ENCODE measurements around the gene GDI2. TPM values are rescaled to one million over a fixed set of nuclear protein-coding genes. Genes with fewer than 3 reads are reported as not detected.

GDI2 gene
- total and polyA plus RNA-seq, 2 of the 13 experiments (the other 11 are each of a cell fraction or from before 2014, with no cell fraction given) = 153 to 477 TPM

DNA sequence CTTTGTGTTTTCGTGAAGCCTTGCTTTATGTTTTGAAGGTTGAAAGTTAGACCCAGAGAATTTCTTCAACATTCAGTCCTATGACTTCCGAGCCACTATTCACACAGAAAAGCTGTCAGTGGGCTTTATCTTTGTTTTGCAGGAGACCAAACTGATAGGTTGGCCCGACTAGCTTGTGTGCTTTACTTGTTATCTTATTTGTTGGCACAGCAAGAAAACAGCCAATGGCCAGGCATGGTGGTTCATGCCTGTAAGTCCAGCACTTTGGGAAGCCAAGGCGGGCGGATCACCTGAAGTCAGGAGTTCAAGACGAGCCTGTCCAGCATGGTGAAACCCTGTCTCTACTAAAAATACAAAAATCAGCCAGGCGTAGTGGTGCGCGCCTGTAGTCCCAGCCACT is 16.0 kb upstream of the GDI2 start:
- peaks cover 58% of the 10 kb centered on the region for H3K4me1 ChIP-seq (ENCODE audit: insufficient read depth, low read length)
- WGBS (ENCODE audit: low lambda C conversion rate) = 66% methylated on average over 9 of the region's 9 CpGs
- ChIA-PET CTCF (ENCODE audit: low intra/inter-chr PET ratio, low total read pairs) (no interaction called here), POLR2A (interaction anchor here (1.3 to 4.6 kb wide), 2 partner anchors 11 to 16 kb away, joined by 3 to 21 read pairs; partner anchors contain the start of gene GDI2)
- peak overlapping the region; percentile 88 for H3K4me2 ChIP-seq (ENCODE audit: low read depth, low read length)
- H3K9me3 ChIP-seq (ENCODE audit: low read length) = no peaks in the 10 kb centered on the region
- BruUV-seq (replicated peaks) = no TSS peak
- 0 out of 2 replicates have a peak, but pooled peaks have one; percentile 16 for TF ChIP-seq NFYB (CRISPR knock-in tag; IDR thresholded peaks at IDR 0.05)
- no peak for TF ChIP-seq CBX5 (CRISPR knock-in tag; IDR thresholded peaks at IDR 0.05; ENCODE audit: borderline replicate concordance)
- in situ Hi-C loops (cut with HindIII; ENCODE audit: extremely low pct_ligation_motif_present, low pct_unique_long_range_greater_than_20kb) (no loop called here), intact Hi-C loops (cut with micrococcal nuclease; ENCODE audit: unreplicated experiment) (no loop called here)
- H2AFZ ChIP-seq (ENCODE audit: low read length) = peak overlapping the region; percentile 99
- H4K20me1 ChIP-seq (ENCODE audit: insufficient read depth, low read length) = no peaks in the 10 kb centered on the region
- FAIRE-seq = no peak
- H3K27me3 ChIP-seq (ENCODE audit: control insufficient read depth in 1 of 2, insufficient read depth in 2 of 2, low read length in 2 of 2) = peaks cover 1 to 8% of the 10 kb centered on the region in 2 experiments; a peak in 2 of 5 replicates
- DNase-seq (ENCODE audit: low spot score) = no peak
- H3K4me3 ChIP-seq (replicated peaks in 1 of 3; ENCODE audit: insufficient read depth in 1 of 3, low read depth in 2 of 3, low read length in 3 of 3) = peak overlapping the region in 1 of 3 experiments; percentile 63; a peak in 1 of 6 replicates
- H3K79me2 ChIP-seq (ENCODE audit: insufficient read depth, low read length) = no peaks in the 10 kb centered on the region
- H3K36me3 ChIP-seq (replicated peaks in 1 of 2; ENCODE audit: control insufficient read depth in 1 of 2, insufficient read depth in 2 of 2, low read length in 2 of 2) = no peaks in the 10 kb centered on the region
- no peak overlapping the region for H3K9ac ChIP-seq (ENCODE audit: insufficient read depth, low read depth, low read length)
- ATAC-seq = no peak
- no peak overlapping the region for H3K27ac ChIP-seq (ENCODE audit: extremely low read length, insufficient read depth, low read length)

DNA sequence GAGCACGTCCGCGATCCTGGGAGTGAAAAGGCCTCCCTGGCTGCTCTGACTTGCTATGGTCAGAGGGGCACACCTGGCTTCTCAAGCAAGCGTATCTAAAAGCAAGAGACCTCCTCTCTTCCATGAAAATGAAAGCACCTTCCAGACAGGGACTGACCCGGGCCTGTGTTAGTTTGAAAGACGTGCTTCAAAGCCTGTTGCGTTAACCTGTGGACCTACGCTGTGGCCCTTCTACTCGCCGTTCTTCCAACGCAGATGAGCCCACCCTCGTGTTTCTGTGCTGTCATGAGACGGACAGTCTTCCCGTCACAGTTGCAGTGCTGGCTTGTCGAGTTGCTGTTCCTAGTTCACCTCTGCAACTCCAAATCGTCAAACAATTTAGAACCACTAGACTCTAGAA is 15.5 kb upstream of the GDI2 start:
- H3K4me1 ChIP-seq (ENCODE audit: insufficient read depth, low read length) = peaks cover 53% of the 10 kb centered on the region
- ChIA-PET CTCF (ENCODE audit: low intra/inter-chr PET ratio, low total read pairs) (no interaction called here), POLR2A (interaction anchor here (1.3 to 4.6 kb wide), 2 partner anchors 10 to 15 kb away, joined by 3 to 21 read pairs; partner anchors contain the start of gene GDI2)
- no peaks in the 10 kb centered on the region for H3K79me2 ChIP-seq (ENCODE audit: insufficient read depth, low read length)
- H3K9me3 ChIP-seq (ENCODE audit: low read length) = no peaks in the 10 kb centered on the region
- H3K36me3 ChIP-seq (replicated peaks in 1 of 2; ENCODE audit: control insufficient read depth in 1 of 2, insufficient read depth in 2 of 2, low read length in 2 of 2) = no peaks in the 10 kb centered on the region
- peak; percentile 21 for ATAC-seq
- 26% methylated on average over 16 of the region's 16 CpGs for WGBS (ENCODE audit: low lambda C conversion rate)
- intact Hi-C loops (cut with micrococcal nuclease; ENCODE audit: unreplicated experiment) = no loop called here
- H3K9ac ChIP-seq (ENCODE audit: insufficient read depth, low read depth, low read length) = peak overlapping the region; percentile 64
- in situ Hi-C loops (cut with HindIII; ENCODE audit: extremely low pct_ligation_motif_present, low pct_unique_long_range_greater_than_20kb) = no loop called here
- peak overlapping the region; percentile 44 to 63 (median 50) for H3K4me3 ChIP-seq (replicated peaks in 1 of 3; ENCODE audit: insufficient read depth in 1 of 3, low read depth in 2 of 3, low read length in 3 of 3)
- no peak overlapping the region for H3K27ac ChIP-seq (ENCODE audit: extremely low read length, insufficient read depth, low read length)
- peak overlapping the region; percentile 99 for H2AFZ ChIP-seq (ENCODE audit: low read length)
- no peaks in the 10 kb centered on the region for H4K20me1 ChIP-seq (ENCODE audit: insufficient read depth, low read length)
- FAIRE-seq = no peak
- no TSS peak for BruUV-seq (replicated peaks)
- no peak for DNase-seq (ENCODE audit: low spot score)
- H3K27me3 ChIP-seq (ENCODE audit: control insufficient read depth in 1 of 2, insufficient read depth in 2 of 2, low read length in 2 of 2) = peaks cover 1 to 3% of the 10 kb centered on the region in 2 experiments; a peak in 2 of 5 replicates
- peak overlapping the region; percentile 88 for H3K4me2 ChIP-seq (ENCODE audit: low read depth, low read length)
- TF ChIP-seq, protein P1, sequence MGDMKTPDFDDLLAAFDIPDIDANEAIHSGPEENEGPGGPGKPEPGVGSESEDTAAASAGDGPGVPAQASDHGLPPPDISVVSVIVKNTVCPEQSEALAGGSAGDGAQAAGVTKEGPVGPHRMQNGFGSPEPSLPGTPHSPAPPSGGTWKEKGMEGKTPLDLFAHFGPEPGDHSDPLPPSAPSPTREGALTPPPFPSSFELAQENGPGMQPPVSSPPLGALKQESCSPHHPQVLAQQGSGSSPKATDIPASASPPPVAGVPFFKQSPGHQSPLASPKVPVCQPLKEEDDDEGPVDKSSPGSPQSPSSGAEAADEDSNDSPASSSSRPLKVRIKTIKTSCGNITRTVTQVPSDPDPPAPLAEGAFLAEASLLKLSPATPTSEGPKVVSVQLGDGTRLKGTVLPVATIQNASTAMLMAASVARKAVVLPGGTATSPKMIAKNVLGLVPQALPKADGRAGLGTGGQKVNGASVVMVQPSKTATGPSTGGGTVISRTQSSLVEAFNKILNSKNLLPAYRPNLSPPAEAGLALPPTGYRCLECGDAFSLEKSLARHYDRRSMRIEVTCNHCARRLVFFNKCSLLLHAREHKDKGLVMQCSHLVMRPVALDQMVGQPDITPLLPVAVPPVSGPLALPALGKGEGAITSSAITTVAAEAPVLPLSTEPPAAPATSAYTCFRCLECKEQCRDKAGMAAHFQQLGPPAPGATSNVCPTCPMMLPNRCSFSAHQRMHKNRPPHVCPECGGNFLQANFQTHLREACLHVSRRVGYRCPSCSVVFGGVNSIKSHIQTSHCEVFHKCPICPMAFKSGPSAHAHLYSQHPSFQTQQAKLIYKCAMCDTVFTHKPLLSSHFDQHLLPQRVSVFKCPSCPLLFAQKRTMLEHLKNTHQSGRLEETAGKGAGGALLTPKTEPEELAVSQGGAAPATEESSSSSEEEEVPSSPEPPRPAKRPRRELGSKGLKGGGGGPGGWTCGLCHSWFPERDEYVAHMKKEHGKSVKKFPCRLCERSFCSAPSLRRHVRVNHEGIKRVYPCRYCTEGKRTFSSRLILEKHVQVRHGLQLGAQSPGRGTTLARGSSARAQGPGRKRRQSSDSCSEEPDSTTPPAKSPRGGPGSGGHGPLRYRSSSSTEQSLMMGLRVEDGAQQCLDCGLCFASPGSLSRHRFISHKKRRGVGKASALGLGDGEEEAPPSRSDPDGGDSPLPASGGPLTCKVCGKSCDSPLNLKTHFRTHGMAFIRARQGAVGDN (CRISPR knock-in tag; IDR thresholded peaks at IDR 0.05) = peak; percentile 53
- TF ChIP-seq FOXA3 (CRISPR knock-in tag; IDR thresholded peaks at IDR 0.05) (no peak), ZSCAN21 (CRISPR knock-in tag; IDR thresholded peaks at IDR 0.05; ENCODE audit: borderline replicate concordance) (0 out of 2 replicates have a peak, but pooled peaks have one; percentile 30), SCMH1 (CRISPR knock-in tag; IDR thresholded peaks at IDR 0.05; ENCODE audit: borderline replicate concordance) (no peak), SALL1 (CRISPR knock-in tag; IDR thresholded peaks at IDR 0.05) (peak; percentile 64), CEBPB (IDR thresholded peaks at IDR 0.05; ENCODE audit: borderline replicate concordance, low read depth, low read length) (no peak), ZNF207 (IDR thresholded peaks at IDR 0.05; ENCODE audit: borderline replicate concordance) (no peak)
- TF ChIP-seq, protein P2, sequence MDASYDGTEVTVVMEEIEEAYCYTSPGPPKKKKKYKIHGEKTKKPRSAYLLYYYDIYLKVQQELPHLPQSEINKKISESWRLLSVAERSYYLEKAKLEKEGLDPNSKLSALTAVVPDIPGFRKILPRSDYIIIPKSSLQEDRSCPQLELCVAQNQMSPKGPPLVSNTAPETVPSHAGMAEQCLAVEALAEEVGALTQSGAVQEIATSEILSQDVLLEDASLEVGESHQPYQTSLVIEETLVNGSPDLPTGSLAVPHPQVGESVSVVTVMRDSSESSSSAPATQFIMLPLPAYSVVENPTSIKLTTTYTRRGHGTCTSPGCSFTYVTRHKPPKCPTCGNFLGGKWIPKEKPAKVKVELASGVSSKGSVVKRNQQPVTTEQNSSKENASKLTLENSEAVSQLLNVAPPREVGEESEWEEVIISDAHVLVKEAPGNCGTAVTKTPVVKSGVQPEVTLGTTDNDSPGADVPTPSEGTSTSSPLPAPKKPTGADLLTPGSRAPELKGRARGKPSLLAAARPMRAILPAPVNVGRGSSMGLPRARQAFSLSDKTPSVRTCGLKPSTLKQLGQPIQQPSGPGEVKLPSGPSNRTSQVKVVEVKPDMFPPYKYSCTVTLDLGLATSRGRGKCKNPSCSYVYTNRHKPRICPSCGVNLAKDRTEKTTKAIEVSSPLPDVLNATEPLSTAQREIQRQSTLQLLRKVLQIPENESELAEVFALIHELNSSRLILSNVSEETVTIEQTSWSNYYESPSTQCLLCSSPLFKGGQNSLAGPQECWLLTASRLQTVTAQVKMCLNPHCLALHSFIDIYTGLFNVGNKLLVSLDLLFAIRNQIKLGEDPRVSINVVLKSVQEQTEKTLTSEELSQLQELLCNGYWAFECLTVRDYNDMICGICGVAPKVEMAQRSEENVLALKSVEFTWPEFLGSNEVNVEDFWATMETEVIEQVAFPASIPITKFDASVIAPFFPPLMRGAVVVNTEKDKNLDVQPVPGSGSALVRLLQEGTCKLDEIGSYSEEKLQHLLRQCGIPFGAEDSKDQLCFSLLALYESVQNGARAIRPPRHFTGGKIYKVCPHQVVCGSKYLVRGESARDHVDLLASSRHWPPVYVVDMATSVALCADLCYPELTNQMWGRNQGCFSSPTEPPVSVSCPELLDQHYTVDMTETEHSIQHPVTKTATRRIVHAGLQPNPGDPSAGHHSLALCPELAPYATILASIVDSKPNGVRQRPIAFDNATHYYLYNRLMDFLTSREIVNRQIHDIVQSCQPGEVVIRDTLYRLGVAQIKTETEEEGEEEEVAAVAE (CRISPR knock-in tag; IDR thresholded peaks at IDR 0.05; ENCODE audit: borderline replicate concordance) = no peak
